NCI-H187 (cell line): ENCODE measurements around the gene CNGA1.
"Not testable (repeated sequence)": the region's sequence is repeated elsewhere in the genome, so short reads cannot be mapped to it uniquely, and the experiment has no call there.

Experiments used
- DNase-seq, 2 experiments: peaks; one replicate each; lab custom pipeline; 2025; lab: John Stamatoyannopoulos, UW

Gene CNGA1

DNA sequence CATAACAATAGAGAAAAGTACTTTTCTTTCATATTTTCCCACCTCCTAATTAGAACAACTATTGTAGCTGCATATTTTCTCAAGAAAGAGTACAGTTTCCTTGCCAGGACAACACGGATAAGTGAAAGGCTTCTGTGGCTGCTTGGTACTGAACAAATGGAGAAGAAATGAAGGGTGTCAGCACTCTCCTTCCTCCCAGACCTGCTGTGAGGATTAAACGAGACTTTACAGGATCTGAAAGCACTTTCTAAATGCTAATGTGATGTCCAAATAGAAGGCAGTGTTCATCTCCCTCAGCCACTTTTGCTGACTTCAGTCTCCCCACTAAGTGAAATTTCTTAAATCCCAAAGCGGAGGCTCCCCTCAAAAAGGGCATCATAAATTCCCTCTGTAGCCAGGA is 14.0 kb upstream of the CNGA1 start:
- DNase-seq, result no peak

DNA sequence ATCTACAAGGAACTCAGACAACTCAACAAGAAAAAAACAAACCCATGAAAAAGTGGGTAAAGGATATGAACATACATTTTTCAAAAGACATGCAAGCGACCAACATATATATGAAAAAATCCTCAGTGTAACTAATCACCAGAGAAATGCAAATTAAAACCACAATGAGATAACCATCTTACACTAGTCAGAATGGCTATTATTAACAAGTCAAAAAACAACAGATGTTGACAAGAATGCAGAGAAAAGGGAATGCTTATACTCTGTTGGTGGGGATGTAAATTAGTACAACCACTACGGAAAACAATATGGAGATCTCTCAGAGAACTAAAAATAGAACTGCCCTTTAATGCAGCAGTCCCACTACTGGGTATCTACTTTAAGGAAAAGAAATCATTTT is 12.2 kb upstream of the CNGA1 start:
- no peak for DNase-seq

DNA sequence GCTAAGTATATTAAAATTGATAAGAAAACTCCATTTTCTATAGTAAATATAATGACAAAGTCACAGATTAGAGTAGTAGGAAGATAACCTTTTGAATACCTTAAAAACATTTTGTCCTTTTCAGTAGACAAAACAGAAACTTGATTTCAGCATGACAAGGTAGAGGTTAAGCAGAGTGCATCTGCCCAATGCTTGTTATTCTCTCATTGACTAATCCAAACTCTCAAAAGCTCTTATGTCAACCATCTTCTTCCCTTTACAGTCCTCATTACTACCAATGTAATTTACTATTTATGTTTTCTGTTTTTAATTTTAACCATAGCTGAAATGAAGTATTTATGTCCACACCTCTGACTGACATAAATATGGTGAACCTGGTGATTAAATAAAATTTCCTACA is 11.2 kb upstream of the CNGA1 start:
- DNase-seq, result no peak

DNA sequence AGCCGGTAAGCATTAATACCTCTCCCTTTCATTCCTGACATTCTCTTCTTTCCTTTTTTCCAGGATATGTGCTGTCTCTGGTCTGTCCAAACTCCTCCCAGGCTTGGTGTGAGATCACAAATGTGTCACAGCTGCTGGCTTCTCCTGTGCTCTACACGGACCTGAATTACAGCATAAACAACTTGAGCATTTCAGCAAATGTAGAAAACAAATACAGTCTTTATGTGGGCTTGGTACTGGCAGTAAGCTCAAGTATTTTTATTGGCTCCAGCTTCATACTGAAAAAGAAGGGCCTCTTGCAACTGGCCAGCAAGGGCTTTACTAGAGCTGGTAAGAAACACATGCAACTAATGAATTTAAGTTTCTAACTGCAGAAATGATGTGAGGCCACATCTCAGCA is 8.5 kb upstream of the CNGA1 start:
- no peak for DNase-seq

DNA sequence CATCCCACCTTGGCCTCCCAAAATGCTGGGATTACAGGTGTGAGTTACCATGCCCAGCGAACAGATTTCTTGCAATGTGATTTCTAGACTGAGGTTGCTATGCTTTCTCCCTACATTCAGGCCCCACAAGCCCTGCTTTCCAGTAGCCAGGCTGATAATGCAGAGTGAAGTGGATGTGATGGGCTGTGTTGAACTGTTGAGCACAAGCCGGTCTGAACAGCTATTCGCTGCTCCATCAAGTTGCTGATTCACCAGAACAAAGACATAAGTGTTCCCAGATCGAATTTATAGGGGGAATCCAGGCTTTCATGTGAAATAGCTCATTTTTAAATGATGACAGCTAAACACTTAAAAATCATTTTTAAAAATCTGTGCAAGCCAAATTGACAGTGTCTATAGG is 8.0 kb upstream of the CNGA1 start:
- no peak for DNase-seq

DNA sequence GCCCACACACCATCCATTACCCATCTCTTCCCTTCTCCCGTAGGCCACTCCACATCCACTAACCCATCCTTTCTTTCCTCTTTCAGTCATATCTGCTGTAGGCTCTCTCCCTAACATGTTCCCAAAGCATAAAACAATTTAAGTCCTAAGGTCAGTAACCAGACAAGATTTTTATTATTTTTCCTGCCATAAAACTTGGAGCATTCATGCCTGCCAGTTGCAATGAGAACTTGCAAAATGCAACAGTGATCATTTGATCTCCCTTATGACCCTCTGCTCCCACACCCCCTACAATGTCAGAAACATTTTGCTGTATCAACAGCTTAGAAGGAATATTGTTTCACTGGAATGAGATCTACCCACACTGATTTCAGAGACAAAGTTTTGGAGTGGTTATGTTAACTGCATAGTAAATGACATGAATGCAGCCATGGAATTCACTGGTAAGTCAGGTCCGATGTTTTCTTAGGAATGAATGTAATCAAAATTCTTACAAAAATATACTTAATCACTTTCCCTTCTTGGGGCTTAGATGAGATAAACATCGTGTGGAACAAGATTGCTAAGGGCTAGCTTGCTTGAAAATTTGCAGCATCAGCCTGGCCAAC is 5.8 kb upstream of the CNGA1 start:
- no peak for DNase-seq

DNA sequence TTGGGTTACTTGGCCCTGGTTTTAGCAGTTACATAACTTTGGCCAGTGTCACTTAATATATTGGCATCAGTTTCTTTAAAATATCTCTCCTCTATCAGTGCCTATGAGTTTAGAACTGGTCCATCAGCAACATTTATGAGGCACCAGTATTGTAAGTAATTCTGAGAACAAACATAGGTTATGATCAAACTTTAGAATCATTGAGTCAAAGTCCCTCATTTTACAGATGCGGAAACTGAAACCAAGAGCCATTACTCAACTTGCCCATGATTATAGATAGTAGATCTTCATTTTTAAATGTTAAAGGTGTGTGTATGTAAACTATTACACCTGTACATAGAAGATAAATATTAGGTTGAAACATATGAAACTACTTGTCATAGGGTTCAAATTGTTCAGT is 4.6 kb upstream of the CNGA1 start:
- no peak for DNase-seq

DNA sequence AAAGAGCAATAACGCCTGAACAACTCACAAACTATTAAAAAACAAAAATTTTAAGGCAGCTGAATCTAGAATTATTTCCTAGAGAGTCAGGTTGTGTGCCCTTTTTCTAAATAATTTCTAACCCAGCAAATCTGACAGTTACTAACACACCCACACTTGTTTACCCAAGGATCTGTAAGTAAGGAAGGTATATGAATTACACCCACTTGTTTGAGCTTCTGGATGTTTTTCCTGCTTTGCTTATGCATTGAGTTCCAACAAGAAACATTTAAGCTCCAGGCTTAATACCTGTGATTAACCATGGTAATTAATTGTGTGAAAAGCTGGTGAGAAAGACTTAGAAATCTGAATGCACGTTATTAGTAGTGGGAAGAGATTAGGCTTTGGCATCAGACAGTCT is 1.6 kb upstream of the CNGA1 start:
- DNase-seq, result no peak

DNA sequence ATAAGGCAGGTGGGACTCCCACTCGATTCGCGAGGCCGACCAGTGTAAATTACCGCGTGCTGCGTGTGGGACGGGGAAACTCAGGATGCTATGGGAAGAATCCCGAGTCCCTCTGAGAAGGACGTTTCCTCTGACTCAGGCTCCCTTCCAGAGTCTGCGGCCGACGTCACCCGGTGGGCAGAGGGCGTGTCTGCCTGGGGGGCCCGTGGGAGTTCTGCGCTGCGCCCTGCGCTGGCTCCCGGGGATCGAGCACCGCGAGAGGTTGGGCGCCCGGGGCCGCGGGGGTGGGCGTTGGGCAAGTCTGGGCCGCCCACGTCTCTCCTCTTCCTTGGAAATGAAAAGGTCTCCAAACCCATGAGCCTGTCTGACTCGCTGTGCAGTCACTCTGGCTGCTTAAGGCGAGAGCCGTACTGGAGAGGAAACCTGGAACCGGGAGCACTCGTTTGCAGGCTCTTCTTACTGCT is 659 bp upstream of the CNGA1 start:
- no peak for DNase-seq

DNA sequence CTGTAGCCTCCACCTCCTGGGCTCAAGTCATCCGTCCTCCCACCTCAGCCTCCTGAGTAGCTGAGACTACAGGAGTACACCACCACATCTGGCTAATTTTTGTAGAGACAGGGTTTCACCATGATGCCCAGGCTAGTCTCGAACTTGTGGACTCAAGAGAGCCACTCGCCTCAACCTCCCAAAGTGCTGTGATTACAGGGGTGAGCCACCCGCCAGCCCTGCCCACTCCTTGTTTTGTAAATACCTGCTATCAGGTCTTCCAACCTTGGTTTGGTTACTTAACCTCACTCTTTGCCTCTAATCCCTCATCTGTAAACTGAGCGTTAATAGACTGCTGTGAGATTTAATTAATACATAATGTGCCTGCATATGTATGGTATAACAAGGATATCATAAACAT is 803 bp downstream of the CNGA1 start:
- DNase-seq, result no peak

DNA sequence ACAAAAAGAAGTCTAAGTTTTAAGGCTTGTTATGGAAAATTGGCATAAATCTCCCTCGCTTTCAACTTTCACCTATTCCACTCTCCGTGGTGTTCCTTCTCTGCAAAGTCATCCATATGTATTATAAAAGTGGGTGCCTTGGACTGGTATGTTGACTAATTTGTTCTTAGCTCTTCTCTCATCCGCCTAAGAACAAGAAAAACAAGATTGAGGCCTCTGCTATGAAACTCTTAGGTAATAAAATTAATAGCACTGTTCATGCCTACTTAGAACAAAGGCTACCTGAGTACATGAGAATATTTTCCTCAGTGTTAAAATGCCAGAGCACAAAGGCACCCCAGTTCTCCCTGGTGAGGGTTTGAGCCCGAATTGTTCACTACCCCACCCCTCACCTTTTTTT is 1.3 kb downstream of the CNGA1 start:
- no peak for DNase-seq

DNA sequence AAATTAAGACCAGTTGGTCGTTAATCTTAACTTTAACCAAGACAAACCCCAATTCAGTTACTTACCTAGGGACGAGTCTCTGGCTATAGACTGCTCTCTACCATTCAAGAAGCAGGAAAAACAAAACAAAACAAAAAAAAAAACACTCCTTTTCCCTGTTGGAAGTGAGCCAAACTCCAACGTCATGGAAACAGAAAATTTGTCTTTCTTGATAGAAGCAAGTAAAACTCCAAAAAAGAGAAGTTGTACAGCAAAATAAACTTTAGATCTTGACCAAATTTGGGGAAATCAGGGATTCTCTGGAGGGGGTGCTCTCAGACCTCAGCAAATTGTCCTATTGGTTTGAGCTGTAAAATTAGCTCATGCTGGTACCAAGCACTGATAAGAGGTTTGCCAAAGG is 3.7 kb downstream of the CNGA1 start:
- DNase-seq, result no peak

DNA sequence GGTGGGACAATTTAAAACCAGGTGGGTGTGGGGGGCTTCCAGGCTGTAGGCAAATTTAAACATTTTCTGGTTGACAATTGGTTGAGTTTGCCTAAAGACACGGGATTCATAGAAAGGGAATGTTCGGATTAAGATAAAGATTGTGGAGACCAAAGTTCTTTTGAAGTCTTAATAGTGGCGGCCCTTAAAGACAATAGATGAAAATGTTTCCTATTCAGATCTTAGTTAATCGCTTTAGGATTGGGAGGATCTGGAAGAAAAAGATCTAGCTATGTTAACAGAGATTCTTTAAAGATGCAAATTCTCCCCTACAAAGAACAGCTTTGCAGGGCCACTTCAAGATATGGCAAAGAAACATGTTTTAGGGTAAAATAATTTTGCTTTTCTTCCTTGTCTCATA is 4.8 kb downstream of the CNGA1 start:
- no peak for DNase-seq

DNA sequence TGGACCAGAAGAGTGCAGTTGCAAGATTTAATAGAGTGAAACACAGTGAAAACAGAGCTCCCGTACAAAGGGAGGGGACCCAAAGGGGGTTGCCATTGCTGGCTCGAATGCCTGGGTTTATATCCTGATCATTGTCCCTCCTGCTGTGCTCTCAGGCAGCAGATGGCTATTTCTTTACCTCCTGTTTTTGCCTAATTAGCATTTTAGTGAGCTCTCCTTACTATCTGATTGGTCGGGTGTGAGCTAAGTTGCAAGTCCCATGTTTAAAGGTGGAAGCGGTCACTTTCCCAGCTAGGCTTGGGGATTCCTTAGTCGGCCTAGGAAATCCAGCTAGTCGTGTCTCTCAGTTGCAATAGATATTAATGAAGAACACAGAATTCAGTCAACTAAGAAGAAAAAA is 5.6 kb downstream of the CNGA1 start:
- DNase-seq, result not testable (repeated sequence)

DNA sequence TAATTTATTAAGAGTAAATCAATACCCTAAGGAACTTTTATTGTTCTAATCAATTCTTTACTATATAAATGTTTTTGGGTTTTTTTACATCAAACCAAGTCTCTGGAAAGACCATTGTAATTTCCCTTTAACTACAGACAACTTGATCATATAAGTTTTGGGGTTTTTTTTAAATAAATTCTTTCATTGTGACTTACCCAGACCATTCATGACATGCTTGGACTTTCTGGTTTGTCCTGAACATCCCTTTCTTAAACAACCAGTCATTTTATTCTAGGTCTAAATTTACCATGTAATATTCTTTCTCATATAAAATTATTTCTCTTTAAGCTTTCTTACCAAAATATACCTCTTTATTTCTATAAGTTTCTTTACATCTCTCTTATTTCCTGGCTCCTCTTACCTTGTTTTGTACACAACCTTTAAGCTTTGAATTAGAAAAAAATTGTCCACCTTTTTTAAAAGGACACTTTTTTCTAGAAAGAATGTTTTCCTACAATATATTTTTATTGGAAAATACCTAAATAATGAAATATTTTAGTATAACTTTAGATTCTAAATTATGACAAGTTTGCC is 8.4 kb downstream of the CNGA1 start:
- no peak for DNase-seq

DNA sequence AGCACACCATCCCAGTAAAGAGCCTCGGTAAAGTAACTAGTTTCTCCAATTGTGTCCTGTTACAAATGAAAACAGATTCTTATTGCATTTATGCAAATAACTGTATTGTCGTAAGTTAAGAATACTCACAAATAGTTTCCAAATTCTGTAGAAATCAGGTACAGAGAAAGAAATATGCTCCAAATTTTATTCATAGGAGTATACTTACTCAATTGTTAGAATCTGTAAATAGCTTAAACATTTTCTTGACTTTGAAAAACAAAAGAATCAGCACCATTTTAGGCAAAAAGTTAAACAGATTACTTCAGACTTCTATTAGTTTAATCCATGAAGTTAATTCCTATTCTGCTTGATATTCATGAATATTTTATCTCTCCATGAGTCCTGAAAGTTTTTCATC is 10.7 kb downstream of the CNGA1 start:
- DNase-seq, result no peak

DNA sequence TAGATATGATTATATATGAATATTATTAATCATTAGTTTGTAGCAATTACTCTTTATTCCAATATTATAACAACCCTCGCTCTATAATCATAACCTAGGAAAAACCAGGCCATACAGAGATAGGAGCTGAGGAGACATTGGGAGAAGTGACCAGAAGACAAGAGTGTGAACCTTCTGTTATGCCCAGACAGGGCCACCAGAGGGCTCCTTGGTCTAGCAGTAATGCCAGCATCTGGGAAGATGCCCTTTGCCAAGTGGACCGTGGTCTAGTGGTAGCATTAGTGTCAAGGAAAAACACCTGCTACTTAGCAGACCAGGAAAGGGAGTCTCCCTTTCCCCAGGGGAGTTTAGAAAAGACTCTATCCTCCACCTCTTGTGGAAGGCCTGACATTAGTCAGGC is 12.9 kb downstream of the CNGA1 start:
- DNase-seq, result peak in 1 of 2 experiments; percentile 5

DNA sequence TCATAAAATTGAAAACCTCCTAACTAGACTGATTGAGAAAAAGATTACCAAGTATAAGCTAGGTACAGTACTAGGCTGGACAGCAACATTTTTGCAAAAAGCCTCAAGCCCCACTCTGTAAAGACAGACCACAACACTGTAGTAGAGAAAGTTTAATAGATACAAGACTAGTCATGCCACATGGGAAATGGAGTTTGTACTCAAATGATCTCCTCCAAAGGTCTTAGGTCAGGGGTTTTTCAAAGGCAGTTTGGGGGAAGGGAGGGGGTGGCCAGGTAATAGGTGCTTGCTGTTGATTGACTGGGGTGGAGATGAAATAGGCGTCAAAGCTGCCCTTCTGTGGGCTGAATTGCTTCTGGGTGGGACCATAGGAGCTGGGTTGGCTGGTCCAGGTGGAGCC is 14.2 kb downstream of the CNGA1 start:
- no peak for DNase-seq

DNA sequence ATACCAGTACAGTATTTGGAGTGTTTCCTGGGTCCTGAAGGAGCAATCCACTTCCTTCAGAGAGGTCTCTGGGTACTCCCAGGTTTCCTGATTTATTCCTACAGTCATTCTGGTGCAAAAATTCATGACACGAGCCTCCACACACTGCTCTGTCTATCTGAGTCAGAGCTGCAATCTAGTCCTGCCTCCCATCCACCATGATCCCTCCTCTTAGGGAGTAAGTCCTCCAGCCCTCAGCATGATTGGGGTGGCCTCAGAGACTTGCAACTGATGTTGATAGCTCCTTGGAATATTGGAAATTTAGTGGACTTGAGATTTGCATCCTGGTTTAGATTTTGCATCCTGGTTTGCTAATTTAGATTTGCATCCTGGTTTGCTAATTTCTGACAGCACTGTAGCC is 20.5 kb downstream of the CNGA1 start:
- DNase-seq, result no peak

DNA sequence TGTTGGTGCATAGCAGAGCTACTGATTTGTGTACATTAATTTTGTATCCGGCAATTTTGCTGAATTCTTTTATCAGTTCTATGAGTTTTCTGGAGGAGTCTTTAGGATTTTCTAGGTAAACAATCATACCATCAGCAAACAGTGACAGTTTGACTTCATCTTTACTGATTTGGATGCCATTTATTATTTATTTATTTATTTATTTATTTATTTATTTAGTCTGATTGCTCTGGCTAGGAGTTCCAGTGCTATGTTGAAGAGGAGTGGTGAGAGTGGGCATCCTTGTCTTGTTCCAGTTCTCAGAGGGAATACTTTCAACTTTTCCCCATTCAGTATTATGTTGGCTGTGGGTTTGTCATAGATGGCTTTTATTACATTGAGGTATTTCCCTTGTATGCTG is 24.0 kb downstream of the CNGA1 start:
- DNase-seq, result not testable (repeated sequence)

DNA sequence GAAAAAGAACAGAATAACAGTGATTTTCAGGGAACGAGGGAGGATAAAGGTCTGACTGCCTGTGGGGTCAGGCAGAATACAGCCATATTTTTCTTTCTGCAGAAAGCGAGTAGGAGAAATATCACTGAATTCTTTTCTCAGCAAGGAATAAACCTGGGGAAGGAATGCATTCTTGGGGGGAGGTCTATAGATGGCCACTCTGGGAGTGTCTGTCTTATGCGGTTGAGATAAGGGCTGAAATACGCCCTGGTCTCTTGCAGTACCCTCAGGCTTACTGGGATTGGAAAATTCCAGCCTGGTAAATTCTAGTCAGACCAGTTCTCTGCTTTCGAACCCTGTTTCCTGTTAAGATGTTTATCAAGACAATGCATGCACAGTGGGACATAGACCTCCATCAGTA is 26.3 kb downstream of the CNGA1 start:
- no peak for DNase-seq

DNA sequence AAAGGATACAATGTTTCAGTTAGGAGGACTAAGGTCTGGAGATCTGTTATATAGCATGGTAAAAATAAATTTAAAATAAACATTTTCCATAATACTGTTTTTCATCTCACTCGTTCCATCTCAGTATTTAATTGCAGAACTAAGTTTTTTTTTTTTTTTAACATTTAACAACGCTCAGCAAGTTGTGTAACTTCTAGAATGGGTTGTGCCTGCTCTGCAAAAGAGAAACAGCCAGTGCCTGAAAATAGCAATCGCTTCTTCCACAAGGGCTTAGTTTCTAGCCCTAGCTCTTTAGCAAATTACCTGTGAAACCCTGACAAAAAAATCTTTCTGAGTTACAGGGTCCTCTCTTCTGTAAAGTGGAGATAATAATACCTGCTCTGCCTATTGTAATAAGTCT is 41.9 kb downstream of the CNGA1 start:
- no peak for DNase-seq

DNA sequence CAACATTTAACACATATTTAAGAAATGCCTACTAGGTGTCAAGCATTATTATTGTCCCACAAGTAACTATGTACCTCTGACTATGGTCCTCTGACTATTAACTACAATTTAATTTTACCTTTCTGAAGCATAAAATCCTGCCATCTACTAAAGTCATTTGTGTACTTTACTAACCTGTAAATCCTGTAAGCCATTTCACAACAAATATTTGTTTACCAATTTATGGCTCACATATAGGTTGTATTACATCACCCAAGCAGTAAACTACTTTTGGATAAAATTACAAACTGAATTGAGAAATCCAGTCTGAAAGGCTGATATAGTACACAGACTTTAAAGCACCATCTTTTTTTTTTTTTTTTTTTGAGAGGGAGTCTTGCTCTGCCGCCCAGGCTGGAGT is 43.8 kb downstream of the CNGA1 start:
- DNase-seq, result no peak

DNA sequence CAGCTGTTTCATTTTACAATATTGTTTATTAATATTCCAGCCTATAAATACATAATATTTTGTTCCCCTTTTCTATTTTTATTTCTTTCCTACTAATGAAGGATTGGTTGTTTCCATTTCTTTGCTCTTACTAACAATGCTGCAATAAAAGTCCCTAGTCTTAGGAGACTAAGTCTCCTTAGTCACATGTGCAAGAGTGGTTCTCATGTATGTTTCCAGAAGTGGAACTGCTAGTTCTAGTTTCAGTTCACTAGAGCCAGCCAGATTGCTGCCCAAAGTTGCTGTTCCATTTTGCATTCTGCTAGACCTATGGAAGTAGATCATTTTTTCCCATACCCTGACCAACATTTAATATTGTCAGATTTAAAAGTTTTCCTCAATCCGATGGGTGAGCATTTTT is 44.3 kb downstream of the CNGA1 start:
- DNase-seq, result no peak
